B cell (primary cell): ENCODE results near the gene TCHHL1. TPM values are rescaled to one million over a fixed set of nuclear protein-coding genes. Genes with fewer than 3 reads are reported as not detected.

Source experiments
- ATAC-seq: fragments of 200-7000 bp; cut with Tn5 transposase; one replicate; pipeline ENCODE4 v1.10.0; 2021; ENCODE audit warnings: low read depth, mild to moderate bottlenecking, moderate number of reproducible peaks, moderate library complexity
- CTCF ChIA-PET: fragments of 350-600 bp; sonication (Branson Sonifier 250); formaldehyde crosslinking; loops from one replicate; lab custom pipeline; 2021; ENCODE audit warnings: antibody characterized with exemption, inconsistent platforms; lab: Charles Lee
- POLR2A ChIA-PET: fragments of 350-600 bp; sonication (Branson Sonifier 250); formaldehyde crosslinking; loops from one replicate; lab custom pipeline; 2021; ENCODE audit warnings: antibody characterized with exemption; lab: Charles Lee
- DNase-seq: peaks from one replicate; pipeline ENCODE4 v3.0.0; 2013
- H2AFZ ChIP-seq: 2 replicates; pipeline ENCODE4 v1.6.1; 2012; ENCODE audit warnings: mild to moderate bottlenecking, low read depth, low read length; ENCODE audit not compliant: insufficient read depth, poor library complexity, severe bottlenecking
- H3K27ac ChIP-seq, 2 donors: 1 replicate in 1 of 2; 2 replicates in 1 of 2; pipeline ENCODE4 v1.5.1; 2012 to 2013; ENCODE audit warnings: low read length in 2 of 2, mild to moderate bottlenecking in 2 of 2, moderate library complexity in 1 of 2
- H3K27me3 ChIP-seq, 4 experiments: fragments of 200-600 bp in 1 of 4; sonication (generic) in 1 of 4; replicated peaks in 1 of 4; 1 replicate in 2 of 4; 2 replicates in 2 of 4; pipeline versions ENCODE4 v1.6.1 to v1.7.0; 2013 to 2016; ENCODE audit warnings: low read length in 3 of 4, mild to moderate bottlenecking in 2 of 4, mixed read lengths in 1 of 4, moderate library complexity in 1 of 4; ENCODE audit not compliant: insufficient read depth in 4 of 4, control insufficient read depth in 3 of 4; ENCODE audit errors: control extremely low read depth in 1 of 4
- H3K36me3 ChIP-seq, 2 experiments: replicated peaks in 1 of 2; 1 replicate in 1 of 2; 2 replicates in 1 of 2; pipeline versions ENCODE4 v1.6.1 to v1.7.1; 2013; ENCODE audit warnings: low read length in 1 of 2; ENCODE audit not compliant: insufficient read depth in 2 of 2, control insufficient read depth in 1 of 2; ENCODE audit errors: control extremely low read depth in 1 of 2, extremely low read depth in 1 of 2
- H3K4me1 ChIP-seq, 2 donors: fragments of 200-600 bp in 1 of 2; sonication (generic) in 1 of 2; 1 replicate in 1 of 2; 2 replicates in 1 of 2; pipeline versions ENCODE4 v1.5.1 to v1.6.1; 2013 to 2017; ENCODE audit warnings: low read length in 2 of 2; ENCODE audit not compliant: control insufficient read depth in 2 of 2, insufficient read depth in 2 of 2
- H3K4me2 ChIP-seq: replicated peaks from 2 replicates; pipeline ENCODE3; 2012; ENCODE audit warnings: mild to moderate bottlenecking, low read depth, low read length; ENCODE audit not compliant: poor library complexity, severe bottlenecking
- H3K4me3 ChIP-seq, 5 experiments: fragments of 200-600 bp in 1 of 5; sonication (generic) in 1 of 5; 1 replicate in 3 of 5; 2 replicates in 2 of 5; pipeline versions ENCODE4 v1.5.1 to v1.7.0; 2011 to 2016; ENCODE audit warnings: low read length in 4 of 5, mild to moderate bottlenecking in 4 of 5, low read depth in 2 of 5, control low read depth in 1 of 5, moderate library complexity in 1 of 5; ENCODE audit not compliant: insufficient read depth in 1 of 5; ENCODE audit errors: control extremely low read depth in 1 of 5, extremely low read depth in 1 of 5
- H3K79me2 ChIP-seq: fragments of 200-600 bp; sonication (generic); one replicate; pipeline ENCODE4 v1.6.0; 2016; ENCODE audit warnings: low read length; ENCODE audit not compliant: control insufficient read depth, insufficient read depth
- H3K9ac ChIP-seq: fragments of 200-600 bp; sonication (generic); 2 replicates; pipeline ENCODE4 v1.6.1; 2017; ENCODE audit warnings: mild to moderate bottlenecking, low read length, moderate library complexity
- H3K9me3 ChIP-seq, 3 donors: one replicate each; pipeline versions ENCODE4 v1.6.1 to v1.7.1; 2013; ENCODE audit warnings: low read length in 2 of 3; ENCODE audit not compliant: control insufficient read depth in 2 of 3, insufficient read depth in 1 of 3; ENCODE audit errors: control extremely low read depth in 1 of 3
- H4K20me1 ChIP-seq: 2 replicates; pipeline ENCODE4 v1.6.0; 2012; ENCODE audit warnings: mild to moderate bottlenecking, low read length; ENCODE audit not compliant: insufficient read depth, control insufficient read depth, poor library complexity, severe bottlenecking
- H3K27ac Mint-ChIP-seq: one replicate; pipeline ENCODE4 v1.8.0; 2021; ENCODE audit warnings: mixed read lengths
- H3K27me3 Mint-ChIP-seq: one replicate; pipeline ENCODE4 v1.8.0; 2021; ENCODE audit warnings: mixed read lengths
- H3K4me1 Mint-ChIP-seq: one replicate; pipeline ENCODE4 v1.8.0; 2021; ENCODE audit warnings: mixed read lengths
- H3K4me3 Mint-ChIP-seq: one replicate; pipeline ENCODE4 v1.8.0; 2021; ENCODE audit warnings: mixed read lengths
- H3K9me3 Mint-ChIP-seq: one replicate; pipeline ENCODE4 v1.8.0; 2022; ENCODE audit warnings: mixed read lengths; ENCODE audit not compliant: insufficient read depth
- EZH2 ChIP-seq: IDR thresholded peaks from 2 replicates; pipeline ENCODE4 v1.6.1; 2012; ENCODE audit warnings: borderline replicate concordance, low read depth, mild to moderate bottlenecking, moderate library complexity, low read length; ENCODE audit not compliant: insufficient read depth, poor library complexity, severe bottlenecking
- WGBS: methylation state at CpG from one replicate; pipeline ENCODE4 v1.1.5; 2013; ENCODE audit warnings: missing lambda C conversion rate; ENCODE audit not compliant: insufficient coverage; 5-methylcytosine and 5-hydroxymethylcytosine counted together
- intact Hi-C: fragments of 100-400 bp; cut with micrococcal nuclease; formaldehyde crosslinking; loops from one replicate; pipeline ENCODE4 v1.10.0; 2022
- polyA plus RNA-seq: library from polyadenylated mRNA; depleted of rRNA; stranded (reverse); fragments of >200 nt; gene quantifications from 2 replicates; pipeline ENCODE4 v1.2.3, GENCODE V29; 2012
- total RNA-seq, 2 donors: library from RNA; stranded (reverse); fragments of 120-200 nt in 1 of 2; gene quantifications; 1 replicate in 1 of 2; 2 replicates in 1 of 2; pipeline versions ENCODE4 v1.2.3 to v1.2.4, GENCODE V29; 2013 to 2022
- TF ChIP-seq, protein P1 (sequence below): fragments of 200-600 bp; IDR thresholded peaks from one replicate; pipeline ENCODE4 v1.8.0; 2022; ENCODE audit warnings: antibody characterized with exemption, mild to moderate bottlenecking

Gene TCHHL1
- total and polyA plus RNA-seq, 2 donors (not counting 1 experiment from before 2014, with no cell fraction given): not detected

DNA sequence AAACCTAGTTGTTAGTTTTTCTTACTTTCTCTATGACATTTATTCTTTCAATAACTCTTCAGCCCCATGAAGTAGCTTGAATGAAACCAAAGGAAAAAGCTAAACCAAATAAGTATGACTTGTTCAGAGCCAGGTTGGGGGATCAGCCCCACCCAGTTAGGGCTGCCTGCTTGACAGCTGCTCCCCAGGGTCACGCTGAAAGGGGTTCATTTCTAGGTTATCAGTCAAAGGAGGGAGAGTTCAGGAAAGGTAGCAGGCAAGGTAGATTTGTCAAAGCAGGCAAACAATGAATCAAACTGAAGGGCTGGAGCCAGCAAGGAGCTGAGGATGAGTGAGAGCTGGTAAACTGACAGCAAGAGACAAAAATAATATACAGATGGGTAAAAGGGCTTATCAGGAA is 49.0 kb downstream of the TCHHL1 start:
- Mint-ChIP-seq H3K9me3 (no peaks in the 10 kb centered on the region), H3K4me1 (peaks cover 31% of the 10 kb centered on the region), H3K27ac (no peak overlapping the region), H3K4me3 (no peak overlapping the region), H3K27me3 (no peaks in the 10 kb centered on the region)
- ChIA-PET POLR2A (interaction anchor here (0.5 to 0.7 kb wide), 2 partner anchors 11 to 72 kb away, joined by 3 read pairs; no protein-coding TSS in a partner anchor), CTCF (interaction anchor here (1.6 to 3.8 kb wide), 3 partner anchors 8 to 420 kb away, joined by 6 to 25 read pairs (median 10); no protein-coding TSS in a partner anchor)
- no peak for DNase-seq
- intact Hi-C loops: no loop called here
- no peak for ATAC-seq
- H3K4me3 ChIP-seq: no peak overlapping the region
- peaks cover 23 to 31% of the 10 kb centered on the region in 2 donors for H3K4me1 ChIP-seq
- H3K36me3 ChIP-seq: no peaks in the 10 kb centered on the region
- H2AFZ ChIP-seq: no peak overlapping the region
- TF ChIP-seq EZH2: no peak
- TF ChIP-seq, protein P1, sequence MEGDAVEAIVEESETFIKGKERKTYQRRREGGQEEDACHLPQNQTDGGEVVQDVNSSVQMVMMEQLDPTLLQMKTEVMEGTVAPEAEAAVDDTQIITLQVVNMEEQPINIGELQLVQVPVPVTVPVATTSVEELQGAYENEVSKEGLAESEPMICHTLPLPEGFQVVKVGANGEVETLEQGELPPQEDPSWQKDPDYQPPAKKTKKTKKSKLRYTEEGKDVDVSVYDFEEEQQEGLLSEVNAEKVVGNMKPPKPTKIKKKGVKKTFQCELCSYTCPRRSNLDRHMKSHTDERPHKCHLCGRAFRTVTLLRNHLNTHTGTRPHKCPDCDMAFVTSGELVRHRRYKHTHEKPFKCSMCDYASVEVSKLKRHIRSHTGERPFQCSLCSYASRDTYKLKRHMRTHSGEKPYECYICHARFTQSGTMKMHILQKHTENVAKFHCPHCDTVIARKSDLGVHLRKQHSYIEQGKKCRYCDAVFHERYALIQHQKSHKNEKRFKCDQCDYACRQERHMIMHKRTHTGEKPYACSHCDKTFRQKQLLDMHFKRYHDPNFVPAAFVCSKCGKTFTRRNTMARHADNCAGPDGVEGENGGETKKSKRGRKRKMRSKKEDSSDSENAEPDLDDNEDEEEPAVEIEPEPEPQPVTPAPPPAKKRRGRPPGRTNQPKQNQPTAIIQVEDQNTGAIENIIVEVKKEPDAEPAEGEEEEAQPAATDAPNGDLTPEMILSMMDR: no peak
- H3K9me3 ChIP-seq: no peaks in the 10 kb centered on the region
- no peaks in the 10 kb centered on the region for H3K79me2 ChIP-seq
- no peak overlapping the region for H3K4me2 ChIP-seq
- H4K20me1 ChIP-seq: no peaks in the 10 kb centered on the region
- H3K27me3 ChIP-seq: peaks cover 0 to 6% (median 2%) of the 10 kb centered on the region in 4 experiments
- WGBS: 71% methylated on average over 1 of the region's 1 CpG
- no peak overlapping the region for H3K9ac ChIP-seq
- no peak overlapping the region for H3K27ac ChIP-seq

DNA sequence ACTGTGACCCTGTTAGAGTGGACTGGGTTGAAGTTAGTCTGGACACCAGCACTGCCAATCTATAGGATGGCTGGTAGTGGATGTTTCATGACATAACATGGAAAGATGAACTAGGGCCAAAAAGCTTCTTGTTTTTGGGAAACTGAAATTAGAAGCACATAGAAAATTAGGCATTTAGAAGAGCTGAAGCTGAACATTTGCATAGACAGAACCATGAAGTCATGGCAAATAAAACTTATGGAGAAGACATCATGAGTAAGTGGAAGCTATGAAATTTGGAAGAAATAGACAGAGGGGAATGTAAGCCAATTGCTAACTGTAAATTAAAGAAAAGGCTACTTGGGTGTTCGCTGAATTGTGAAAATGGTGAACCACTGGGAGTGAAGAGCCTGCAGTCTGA is 49.4 kb downstream of the TCHHL1 start:
- ChIA-PET CTCF (interaction anchor here (2.8 to 3.8 kb wide), 2 partner anchors 9 to 13 kb away, joined by 10 to 25 read pairs; no protein-coding TSS in a partner anchor), POLR2A (interaction anchor here (0.5 to 0.7 kb wide), 2 partner anchors 11 to 72 kb away, joined by 3 read pairs; no protein-coding TSS in a partner anchor)
- intact Hi-C loops: no loop called here
- H4K20me1 ChIP-seq: no peaks in the 10 kb centered on the region
- no peaks in the 10 kb centered on the region for H3K9me3 ChIP-seq
- Mint-ChIP-seq H3K4me3 (no peak overlapping the region), H3K27ac (no peak overlapping the region), H3K4me1 (peaks cover 35% of the 10 kb centered on the region), H3K9me3 (no peaks in the 10 kb centered on the region), H3K27me3 (no peaks in the 10 kb centered on the region)
- no peak overlapping the region for H3K4me3 ChIP-seq
- no peak overlapping the region for H2AFZ ChIP-seq
- H3K36me3 ChIP-seq: no peaks in the 10 kb centered on the region
- ATAC-seq (no peak), DNase-seq (no peak)
- no peak overlapping the region for H3K9ac ChIP-seq
- no peak overlapping the region for H3K4me2 ChIP-seq
- no peaks in the 10 kb centered on the region for H3K79me2 ChIP-seq
- peaks cover 0 to 6% (median 2%) of the 10 kb centered on the region in 4 experiments for H3K27me3 ChIP-seq
- TF ChIP-seq, protein P1: no peak
- TF ChIP-seq EZH2: no peak
- H3K27ac ChIP-seq: no peak overlapping the region
- WGBS: no CpG with 5 or more reads among the region's 1 CpG
- H3K4me1 ChIP-seq: peaks cover 27 to 35% of the 10 kb centered on the region in 2 donors
